Adipose tissue (tissue), 3 donors: ENCODE results near the gene UQCRC1. TPM values are rescaled to one million over a fixed set of nuclear protein-coding genes. Genes with fewer than 3 reads are reported as not detected.

ENCODE experiments used
- polyA plus RNA-seq, 3 donors: library from polyadenylated mRNA; stranded (reverse); fragments of 200-250 nt; gene quantifications; one replicate each; pipeline ENCODE4 v1.2.3, GENCODE V29; 2013
- donor health status: healthy with polysubstance abuse.
- donor health status: Bipolar disorder and iron deficiency.
- donor health status: healthy.

UQCRC1 gene
- polyA plus RNA-seq, 3 donors = 122 to 214 (median 155) TPM

Other genes with a start within 250 kb of the UQCRC1 start
- 1 to 10 TPM in 1 of 3 donors, not detected in 2; 1.5 TPM for gene FBXW12, start 237.4 kb downstream of the UQCRC1 start, polyA plus RNA-seq
- 10 to 100 TPM; 31.2 to 51.0 (median 35.4) TPM for gene PLXNB1, start 179.6 kb downstream of the UQCRC1 start, polyA plus RNA-seq
- gene CCDC51, start 169.5 kb downstream of the UQCRC1 start, polyA plus RNA-seq = 10 to 100 TPM in 2 of 3 donors, 1 to 10 TPM in 1; 5.5 to 14.1 (median 11.6) TPM
- gene TMA7, start 169.4 kb downstream of the UQCRC1 start, polyA plus RNA-seq = 100 to 1,000 TPM; 180 to 622 (median 308) TPM
- 1 to 10 TPM; 3.4 to 4.0 (median 3.9) TPM for gene ATRIP, start 162.9 kb downstream of the UQCRC1 start, polyA plus RNA-seq
- gene SHISA5, start 105.5 kb downstream of the UQCRC1 start, polyA plus RNA-seq = 100 to 1,000 TPM in 2 of 3 donors, 10 to 100 TPM in 1; 49.8 to 116 (median 111) TPM
- 1 to 10 TPM; 1.7 to 6.5 (median 5.2) TPM for gene PFKFB4, start 52.8 kb downstream of the UQCRC1 start, polyA plus RNA-seq
- under 1 TPM in 1 of 3 donors, not detected in 2; 0.04 TPM for gene UCN2, start 45.9 kb downstream of the UQCRC1 start, polyA plus RNA-seq
- gene COL7A1, start 14.3 kb downstream of the UQCRC1 start, polyA plus RNA-seq = 10 to 100 TPM in 1 of 3 donors, 1 to 10 TPM in 2; 1.4 to 10.3 (median 2.2) TPM
- gene TMEM89, start 12.1 kb upstream of the UQCRC1 start, polyA plus RNA-seq = not detected
- 10 to 100 TPM in 1 of 3 donors, 1 to 10 TPM in 2; 8.7 to 14.1 (median 8.9) TPM for gene SLC26A6, start 25.8 kb upstream of the UQCRC1 start, polyA plus RNA-seq
- gene CELSR3, start 53.2 kb upstream of the UQCRC1 start, polyA plus RNA-seq = 1 to 10 TPM in 2 of 3 donors, under 1 TPM in 1; 0.48 to 1.5 (median 1.0) TPM
- 10 to 100 TPM in 2 of 3 donors, 1 to 10 TPM in 1; 9.2 to 13.9 (median 13.5) TPM for gene NCKIPSD, start 76.3 kb upstream of the UQCRC1 start, polyA plus RNA-seq
- gene IP6K2, start 107.6 kb upstream of the UQCRC1 start, polyA plus RNA-seq = 10 to 100 TPM; 46.7 to 64.0 (median 49.6) TPM
- 10 to 100 TPM in 2 of 3 donors, 1 to 10 TPM in 1; 7.3 to 16.8 (median 11.2) TPM for gene PRKAR2A, start 238.2 kb upstream of the UQCRC1 start, polyA plus RNA-seq